Peyer's patch (tissue), 4 donors: ENCODE measurements around the gene IVNS1ABP. TPM values are rescaled to one million over a fixed set of nuclear protein-coding genes. Genes with fewer than 3 reads are reported as not detected.

ENCODE experiments used
- DNase-seq, 3 donors: peaks; one replicate each; pipeline ENCODE4 v3.0.0-alpha.2; 2017 to 2019
- H3K27ac ChIP-seq, 4 donors: fragments of 200-600 bp; sonication (generic); one replicate each; pipeline ENCODE4 v1.5.1; 2016 to 2019
- H3K27me3 ChIP-seq, 2 donors: fragments of 200-600 bp; sonication (generic); one replicate each; pipeline ENCODE4 v1.5.1; 2019
- H3K36me3 ChIP-seq, 3 donors: fragments of 200-600 bp; sonication (generic); one replicate each; pipeline ENCODE4 v1.5.1; 2016 to 2019
- H3K4me1 ChIP-seq, 4 donors: fragments of 200-600 bp; sonication (generic); one replicate each; pipeline ENCODE4 v1.5.1; 2016 to 2019
- H3K4me3 ChIP-seq, 4 donors: fragments of 200-600 bp; sonication (generic); 1 replicate in 3 of 4; 2 replicates in 1 of 4; pipeline ENCODE4 v1.5.1; 2016 to 2019; ENCODE audit warnings: mild to moderate bottlenecking in 1 of 4
- H3K9me3 ChIP-seq, 4 donors: fragments of 200-600 bp; sonication (generic); one replicate each; pipeline ENCODE4 v1.5.1; 2016 to 2019; ENCODE audit warnings: mild to moderate bottlenecking in 1 of 4
- POLR2A ChIP-seq, 2 donors: fragments of 450-650 bp; IDR thresholded peaks; one replicate each; pipeline ENCODE4 v1.5.1; 2017; ENCODE audit warnings: antibody characterized with exemption in 2 of 2, mild to moderate bottlenecking in 2 of 2, moderate library complexity in 2 of 2
- total RNA-seq, 4 donors: library from RNA; depleted of rRNA; stranded (reverse); fragments of >200 nt; gene quantifications; one replicate each; pipeline ENCODE4 v1.1.0, GENCODE V29; 2016
- TF ChIP-seq, protein P1 (sequence below), 6 experiments: fragments of 450-650 bp in 4 of 6; fragments of 200-600 bp in 2 of 6; sonication (generic) in 1 of 6; IDR thresholded peaks; one replicate each; pipeline ENCODE4 v1.5.1; 2017 to 2019; ENCODE audit warnings: antibody characterized with exemption in 6 of 6, mild to moderate bottlenecking in 3 of 6, moderate library complexity in 1 of 6

The IVNS1ABP gene
- total RNA-seq, 4 donors from 2014 or later = 84.8 to 248 (median 104) TPM

DNA sequence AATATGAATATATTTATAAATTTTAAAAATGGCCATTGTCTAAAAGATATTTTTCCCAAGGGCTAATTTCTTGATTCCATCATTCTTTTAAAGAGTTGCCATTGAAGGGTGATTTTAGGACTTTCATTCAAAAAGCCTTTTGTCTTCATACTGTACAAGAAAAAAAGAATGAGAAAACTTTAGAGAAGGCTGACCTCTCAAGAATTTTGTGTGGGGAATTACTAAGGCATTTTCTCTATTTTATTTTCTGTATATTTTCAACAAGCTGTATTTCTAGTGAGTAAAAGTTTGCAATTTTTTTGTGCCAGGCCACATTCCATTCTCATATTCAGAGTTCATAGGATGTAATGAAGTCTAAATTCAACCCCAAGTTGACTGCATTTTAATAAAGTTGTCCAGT lies 49.3 kb downstream of the IVNS1ABP start:
- no peaks in the 10 kb centered on the region for H3K4me1 ChIP-seq
- no peak for TF ChIP-seq POLR2A (IDR thresholded peaks at IDR 0.05)
- TF ChIP-seq, protein P1, sequence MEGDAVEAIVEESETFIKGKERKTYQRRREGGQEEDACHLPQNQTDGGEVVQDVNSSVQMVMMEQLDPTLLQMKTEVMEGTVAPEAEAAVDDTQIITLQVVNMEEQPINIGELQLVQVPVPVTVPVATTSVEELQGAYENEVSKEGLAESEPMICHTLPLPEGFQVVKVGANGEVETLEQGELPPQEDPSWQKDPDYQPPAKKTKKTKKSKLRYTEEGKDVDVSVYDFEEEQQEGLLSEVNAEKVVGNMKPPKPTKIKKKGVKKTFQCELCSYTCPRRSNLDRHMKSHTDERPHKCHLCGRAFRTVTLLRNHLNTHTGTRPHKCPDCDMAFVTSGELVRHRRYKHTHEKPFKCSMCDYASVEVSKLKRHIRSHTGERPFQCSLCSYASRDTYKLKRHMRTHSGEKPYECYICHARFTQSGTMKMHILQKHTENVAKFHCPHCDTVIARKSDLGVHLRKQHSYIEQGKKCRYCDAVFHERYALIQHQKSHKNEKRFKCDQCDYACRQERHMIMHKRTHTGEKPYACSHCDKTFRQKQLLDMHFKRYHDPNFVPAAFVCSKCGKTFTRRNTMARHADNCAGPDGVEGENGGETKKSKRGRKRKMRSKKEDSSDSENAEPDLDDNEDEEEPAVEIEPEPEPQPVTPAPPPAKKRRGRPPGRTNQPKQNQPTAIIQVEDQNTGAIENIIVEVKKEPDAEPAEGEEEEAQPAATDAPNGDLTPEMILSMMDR (IDR thresholded peaks at IDR 0.05) = no peak
- no peak overlapping the region for H3K4me3 ChIP-seq
- no peaks in the 10 kb centered on the region for H3K27me3 ChIP-seq
- no peaks in the 10 kb centered on the region for H3K9me3 ChIP-seq
- no peak overlapping the region for H3K27ac ChIP-seq
- DNase-seq = no peak
- no peaks in the 10 kb centered on the region for H3K36me3 ChIP-seq

DNA sequence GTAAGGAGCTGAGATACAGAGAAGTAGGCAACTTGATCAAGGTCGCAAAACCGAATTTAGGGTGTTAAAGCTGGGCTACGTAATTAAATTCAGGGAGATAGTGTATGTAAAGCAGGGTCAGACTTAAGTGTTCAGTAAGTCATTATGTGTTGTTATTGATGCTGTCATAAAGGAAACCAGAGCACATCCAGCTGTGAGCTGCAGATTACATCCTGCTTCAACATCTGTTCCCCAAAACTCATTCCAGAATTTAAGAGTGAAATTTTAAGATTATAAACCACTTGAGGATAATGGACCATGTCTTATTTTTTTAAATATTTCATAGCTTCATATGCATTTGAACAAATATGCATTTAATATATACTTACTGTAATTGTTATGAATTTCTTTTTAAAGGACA lies 49.7 kb downstream of the IVNS1ABP start:
- H3K27ac ChIP-seq = no peak overlapping the region
- no peak overlapping the region for H3K4me3 ChIP-seq
- H3K27me3 ChIP-seq = no peaks in the 10 kb centered on the region
- no peaks in the 10 kb centered on the region for H3K4me1 ChIP-seq
- no peak for DNase-seq
- no peaks in the 10 kb centered on the region for H3K9me3 ChIP-seq
- TF ChIP-seq, protein P1 (IDR thresholded peaks at IDR 0.05) = no peak
- TF ChIP-seq POLR2A (IDR thresholded peaks at IDR 0.05) = no peak
- no peaks in the 10 kb centered on the region for H3K36me3 ChIP-seq

DNA sequence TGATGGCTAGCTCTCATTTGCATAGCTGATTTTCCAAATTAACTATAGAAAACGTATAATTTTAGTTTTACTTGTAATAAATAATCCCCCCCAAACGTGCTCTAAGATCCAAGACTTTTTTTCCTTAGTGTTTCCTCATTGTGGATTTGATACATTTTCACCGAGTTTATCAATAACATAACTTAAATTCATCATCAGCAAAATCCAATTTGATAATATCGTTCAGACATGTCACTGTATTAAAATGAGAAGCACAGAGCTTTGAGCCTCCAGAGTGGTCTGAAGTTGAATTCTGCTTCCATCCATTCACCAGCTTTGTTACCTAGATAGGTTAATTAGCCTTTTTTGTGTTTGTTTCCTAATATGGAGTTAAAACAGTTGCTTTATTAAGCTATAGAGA lies 51.7 kb downstream of the IVNS1ABP start:
- no peaks in the 10 kb centered on the region for H3K4me1 ChIP-seq
- no peaks in the 10 kb centered on the region for H3K9me3 ChIP-seq
- H3K4me3 ChIP-seq = no peak overlapping the region
- H3K27me3 ChIP-seq = no peaks in the 10 kb centered on the region
- no peak overlapping the region for H3K27ac ChIP-seq
- no peak for TF ChIP-seq POLR2A (IDR thresholded peaks at IDR 0.05)
- TF ChIP-seq, protein P1 (IDR thresholded peaks at IDR 0.05) = no peak
- DNase-seq = no peak
- H3K36me3 ChIP-seq = no peaks in the 10 kb centered on the region

DNA sequence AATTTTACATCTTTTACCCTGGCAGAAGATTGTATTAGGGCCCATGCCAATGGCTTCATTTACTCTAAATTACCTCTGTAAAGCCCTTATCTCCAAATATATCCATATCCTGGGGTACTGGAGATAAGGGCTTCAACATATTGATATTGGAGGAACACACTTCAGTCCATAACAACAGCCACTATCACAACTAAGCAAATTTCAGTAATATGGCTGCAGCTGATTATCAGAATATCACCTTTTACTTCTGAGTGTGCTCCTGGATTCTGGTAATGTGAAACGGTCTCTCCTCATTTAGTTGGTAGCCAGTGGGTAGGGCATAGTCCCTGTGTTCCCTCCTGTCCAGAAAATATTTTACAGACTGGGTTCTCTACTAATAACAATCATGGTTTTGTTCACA lies 53.3 kb downstream of the IVNS1ABP start:
- H3K36me3 ChIP-seq = no peaks in the 10 kb centered on the region
- TF ChIP-seq, protein P1 (IDR thresholded peaks at IDR 0.05) = no peak
- TF ChIP-seq POLR2A (IDR thresholded peaks at IDR 0.05) = no peak
- H3K4me1 ChIP-seq = no peaks in the 10 kb centered on the region
- no peaks in the 10 kb centered on the region for H3K27me3 ChIP-seq
- no peak overlapping the region for H3K4me3 ChIP-seq
- no peak overlapping the region for H3K27ac ChIP-seq
- DNase-seq = no peak
- H3K9me3 ChIP-seq = no peaks in the 10 kb centered on the region

DNA sequence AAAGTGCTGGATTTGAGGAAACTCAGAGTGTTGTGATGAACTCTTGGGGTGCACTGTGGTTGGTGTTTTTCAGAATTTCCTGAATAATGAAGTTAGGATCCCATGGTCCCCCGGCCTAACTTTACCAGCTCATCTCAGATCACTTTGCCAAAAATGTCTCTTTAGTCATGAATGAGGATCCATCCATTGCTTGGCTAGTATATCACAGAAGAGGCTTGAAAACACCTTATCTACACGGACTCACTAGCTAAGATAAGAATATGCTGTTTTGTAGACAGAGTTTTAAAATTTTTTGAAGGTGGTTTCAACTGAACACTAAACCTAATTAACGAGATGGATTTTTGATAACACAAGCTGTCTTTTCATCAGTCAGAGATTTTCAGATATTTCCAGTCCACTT lies 53.8 kb downstream of the IVNS1ABP start:
- Histone ChIP-seq H3K36me3 (no peaks in the 10 kb centered on the region), H3K9me3 (no peaks in the 10 kb centered on the region), H3K4me1 (no peaks in the 10 kb centered on the region), H3K27ac (no peak overlapping the region), H3K27me3 (no peaks in the 10 kb centered on the region), H3K4me3 (no peak overlapping the region)
- TF ChIP-seq POLR2A (IDR thresholded peaks at IDR 0.05) = no peak
- TF ChIP-seq, protein P1 (IDR thresholded peaks at IDR 0.05) = no peak
- no peak for DNase-seq

DNA sequence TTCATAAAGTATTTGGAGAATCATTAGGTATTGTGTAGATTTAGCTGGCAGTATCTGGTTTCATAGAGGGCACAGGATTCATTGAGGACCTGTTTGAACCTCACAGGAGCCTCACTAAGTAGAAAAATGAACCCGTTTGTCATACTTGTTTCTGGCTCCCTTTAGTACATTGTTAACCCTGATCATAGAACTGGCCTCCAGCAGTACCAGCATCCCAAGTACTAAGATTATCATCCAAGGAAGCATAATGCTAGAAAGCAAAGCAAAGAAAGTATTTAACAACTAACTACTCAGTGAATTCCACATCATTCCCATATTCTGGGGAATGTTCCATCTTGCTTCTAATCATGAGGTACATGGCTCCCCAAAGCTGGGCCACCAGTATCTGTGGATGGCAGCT lies 54.9 kb downstream of the IVNS1ABP start:
- H3K4me3 ChIP-seq = no peak overlapping the region
- no peak for DNase-seq
- H3K27me3 ChIP-seq = no peaks in the 10 kb centered on the region
- H3K9me3 ChIP-seq = no peaks in the 10 kb centered on the region
- TF ChIP-seq, protein P1 (IDR thresholded peaks at IDR 0.05) = no peak
- TF ChIP-seq POLR2A (IDR thresholded peaks at IDR 0.05) = no peak
- no peak overlapping the region for H3K27ac ChIP-seq
- no peaks in the 10 kb centered on the region for H3K4me1 ChIP-seq
- H3K36me3 ChIP-seq = no peaks in the 10 kb centered on the region
